HEK293 (cell line): ENCODE results near the gene PPP1R8.

Experiments used
- CTCF ChIA-PET: fragments of 350-600 bp; formaldehyde crosslinking; extraction: SDS; loops from one replicate; lab custom pipeline; 2021; ENCODE audit warnings: antibody characterized with exemption; lab: Yijun Ruan, JAX
- POLR2A ChIA-PET: fragments of 300-600 bp; formaldehyde crosslinking; extraction: SDS; loops from one replicate; lab custom pipeline; 2020; ENCODE audit warnings: antibody characterized with exemption, inconsistent platforms; lab: Yijun Ruan, JAX
- H3K27ac ChIP-seq: fragments of 200-500 bp; sonication (Bioruptor generic); 2 replicates; pipeline ENCODE4 v1.5.1; 2014; ENCODE audit warnings: low read depth, low read length, control low read depth, inconsistent platforms; ENCODE audit errors: extremely low read depth
- H3K36me3 ChIP-seq, 2 experiments: fragments of 200-500 bp in 1 of 2; sonication (Bioruptor generic) in 1 of 2; 1 replicate in 1 of 2; 2 replicates in 1 of 2; pipeline ENCODE4 v1.5.1; 2014 to 2017; ENCODE audit warnings: inconsistent platforms in 2 of 2, low read length in 2 of 2; ENCODE audit not compliant: control insufficient read depth in 2 of 2, insufficient read depth in 1 of 2
- H3K4me1 ChIP-seq: fragments of 200-500 bp; sonication (Bioruptor generic); 2 replicates; pipeline ENCODE4 v1.5.1; 2014; ENCODE audit warnings: mild to moderate bottlenecking, low read length, inconsistent platforms; ENCODE audit not compliant: control insufficient read depth, insufficient read depth
- H3K4me3 ChIP-seq: 2 replicates; pipeline ENCODE4 v1.5.1; 2011; ENCODE audit warnings: low read depth, mild to moderate bottlenecking, control low read depth, low read length, moderate library complexity
- H3K9me3 ChIP-seq: fragments of 200-500 bp; sonication (Bioruptor generic); 2 replicates; pipeline ENCODE4 v1.5.1; 2014; ENCODE audit warnings: low read depth, low read length, inconsistent platforms; ENCODE audit not compliant: control insufficient read depth, insufficient read depth
- PBX3 ChIP-seq: sonication (generic); formaldehyde crosslinking; IDR thresholded peaks from 2 replicates; pipeline ENCODE4 v1.8.1; 2022; ENCODE audit warnings: mild to moderate bottlenecking, moderate library complexity, missing genetic modification reagents
- ZBTB11 ChIP-seq: fragments of 450-650 bp; formaldehyde crosslinking; conservative IDR thresholded peaks from 2 replicates; pipeline ENCODE4 v1.5.1; 2016; ENCODE audit warnings: low read depth, missing biosample characterization, missing genetic modification characterization
- ZBTB44 ChIP-seq: fragments of 450-650 bp; IDR thresholded peaks from 2 replicates; pipeline ENCODE4 v1.5.1; 2018; ENCODE audit warnings: missing biosample characterization, mild to moderate bottlenecking, missing genetic modification characterization
- ZFP3 ChIP-seq: fragments of 450-650 bp; formaldehyde crosslinking; IDR thresholded peaks from 2 replicates; pipeline ENCODE4 v1.5.1; 2016; ENCODE audit warnings: low read depth, missing biosample characterization, missing genetic modification characterization
- ZNF18 ChIP-seq: fragments of 450-650 bp; formaldehyde crosslinking; IDR thresholded peaks from 2 replicates; pipeline ENCODE4 v1.5.1; 2016; ENCODE audit warnings: missing biosample characterization, missing genetic modification characterization
- ZNF184 ChIP-seq: fragments of 450-650 bp; IDR thresholded peaks from 2 replicates; pipeline ENCODE4 v1.5.1; 2018; ENCODE audit warnings: missing biosample characterization, mild to moderate bottlenecking, missing genetic modification characterization
- ZNF202 ChIP-seq: fragments of 450-650 bp; formaldehyde crosslinking; IDR thresholded peaks from 2 replicates; pipeline ENCODE4 v1.5.1; 2016; ENCODE audit warnings: missing biosample characterization, missing genetic modification characterization, borderline replicate concordance
- ZNF639 ChIP-seq: fragments of 450-650 bp; formaldehyde crosslinking; IDR thresholded peaks from 2 replicates; pipeline ENCODE4 v1.5.1; 2016; ENCODE audit warnings: missing biosample characterization, missing genetic modification characterization
- ZNF677 ChIP-seq: fragments of 450-650 bp; IDR thresholded peaks from 2 replicates; pipeline ENCODE4 v1.5.0; 2018; ENCODE audit warnings: missing biosample characterization, mild to moderate bottlenecking, missing genetic modification characterization, moderate library complexity
- ZSCAN5A ChIP-seq: fragments of 450-650 bp; formaldehyde crosslinking; IDR thresholded peaks from 2 replicates; pipeline ENCODE4 v1.5.1; 2016; ENCODE audit warnings: missing biosample characterization, missing genetic modification characterization

The PPP1R8 gene

GRCh38 chr1:27849951-27850350, 19.4 kb downstream of the PPP1R8 start (continued):
- no peak for TF ChIP-seq ZBTB11 (tag by site-specific recombination)
- TF ChIP-seq ZFP3 (tag by site-specific recombination): no peak
- TF ChIP-seq ZNF184: no peak
- no peak for TF ChIP-seq PBX3 (CRISPR knock-in tag)
- no peak for TF ChIP-seq ZNF18 (tag by site-specific recombination)
- no peak for TF ChIP-seq ZNF677 (tag by site-specific recombination)
- TF ChIP-seq ZBTB44 (tag by site-specific recombination): no peak
- TF ChIP-seq ZNF639 (tag by site-specific recombination): no peak

- H3K27ac ChIP-seq: no peak overlapping the region
- H3K4me3 ChIP-seq: no peak overlapping the region
- CTCF ChIA-PET: no interaction called here
- no peaks in the 10 kb centered on the region for H3K4me1 ChIP-seq
- H3K9me3 ChIP-seq: no peaks in the 10 kb centered on the region
- H3K36me3 ChIP-seq: peaks cover 2 to 19% of the 10 kb centered on the region in 2 experiments
- TF ChIP-seq ZSCAN5A (tag by site-specific recombination) (0 out of 2 replicates have a peak, but pooled peaks have one; percentile 18), ZNF202 (tag by site-specific recombination) (no peak)
- POLR2A ChIA-PET: no interaction called here
These were observed 24.5 kb downstream of the PPP1R8 start for GRCh38 chr1:27855085-27855484.
